ENCODE data around the gene UBR1. TPM values are rescaled to one million over a fixed set of nuclear protein-coding genes. Genes with fewer than 3 reads are reported as not detected.
"Not testable (repeated sequence)": the region's sequence is repeated elsewhere in the genome, so short reads cannot be mapped to it uniquely, and the experiment has no call there.

Gene UBR1
- total RNA-seq, 4 donors from 2014 or later, result 20.2 to 31.3 (median 22.5) TPM

- DNase-seq (no peak), ATAC-seq (no peak)
- intact Hi-C loops (cut with DNase I; ENCODE audit: low total_unique reads), result no loop called here
- no peak overlapping the region for H3K4me3 ChIP-seq
- in situ Hi-C loops (cut with MboI; ENCODE audit: low sequenced_read_pairs in 4 of 4), result no loop called here
- no peaks in the 10 kb centered on the region for H3K27me3 ChIP-seq
- peaks cover 11 to 79% of the 10 kb centered on the region in 2 donors for H3K36me3 ChIP-seq
- TF ChIP-seq CTCF (IDR thresholded peaks at IDR 0.05 in 4 of 5, conservative IDR thresholded peaks at IDR 0.05 in 1 of 5) (no peak), POLR2A (IDR thresholded peaks at IDR 0.05) (no peak)
- H3K27ac ChIP-seq, result no peak overlapping the region
- H3K9me3 ChIP-seq, result no peaks in the 10 kb centered on the region
- no peaks in the 10 kb centered on the region for H3K4me1 ChIP-seq
Measured at GRCh38 chr15:42971830-42972229, 134.0 kb downstream of the UBR1 start.

GRCh38 chr15:42964476-42964875, 141.4 kb downstream of the UBR1 start:
- no peaks in the 10 kb centered on the region for H3K27me3 ChIP-seq
- DNase-seq (no peak), ATAC-seq (no peak)
- intact Hi-C loops (cut with DNase I; ENCODE audit: low total_unique reads) (no loop called here), in situ Hi-C loops (cut with MboI; ENCODE audit: low sequenced_read_pairs in 4 of 4) (no loop called here)
- H3K27ac ChIP-seq, result no peak overlapping the region
- peaks cover 0 to 82% of the 10 kb centered on the region in 2 donors for H3K36me3 ChIP-seq
- no peaks in the 10 kb centered on the region for H3K4me1 ChIP-seq
- H3K9me3 ChIP-seq, result no peaks in the 10 kb centered on the region
- no peak for TF ChIP-seq CTCF (IDR thresholded peaks at IDR 0.05 in 4 of 5, conservative IDR thresholded peaks at IDR 0.05 in 1 of 5)
- TF ChIP-seq POLR2A (IDR thresholded peaks at IDR 0.05), result no peak
- no peak overlapping the region for H3K4me3 ChIP-seq

GRCh38 chr15:42955518-42955917, 150.3 kb downstream of the UBR1 start:
- H3K36me3 ChIP-seq, result peaks cover 0 to 88% of the 10 kb centered on the region in 2 donors
- TF ChIP-seq CTCF (IDR thresholded peaks at IDR 0.05 in 4 of 5, conservative IDR thresholded peaks at IDR 0.05 in 1 of 5) (no peak), POLR2A (IDR thresholded peaks at IDR 0.05) (no peak)
- H3K4me1 ChIP-seq, result peaks cover 0 to 4% of the 10 kb centered on the region in 2 donors
- no peak overlapping the region for H3K27ac ChIP-seq
- ATAC-seq (no peak), DNase-seq (no peak)
- intact Hi-C loops (cut with DNase I; ENCODE audit: low total_unique reads) (no loop called here), in situ Hi-C loops (cut with MboI; ENCODE audit: low sequenced_read_pairs in 4 of 4) (no loop called here)
- H3K27me3 ChIP-seq, result no peaks in the 10 kb centered on the region
- H3K4me3 ChIP-seq, result no peak overlapping the region
- H3K9me3 ChIP-seq, result no peaks in the 10 kb centered on the region

- peaks cover 0 to 4% of the 10 kb centered on the region in 2 donors for H3K4me1 ChIP-seq
- DNase-seq (no peak), ATAC-seq (no peak)
- H3K27me3 ChIP-seq, result no peaks in the 10 kb centered on the region
- H3K4me3 ChIP-seq, result no peak overlapping the region
- in situ Hi-C loops (cut with MboI; ENCODE audit: low sequenced_read_pairs in 4 of 4), result no loop called here
- peaks cover 0 to 88% of the 10 kb centered on the region in 2 donors for H3K36me3 ChIP-seq
- H3K9me3 ChIP-seq, result no peaks in the 10 kb centered on the region
- H3K27ac ChIP-seq, result no peak overlapping the region
- TF ChIP-seq POLR2A (IDR thresholded peaks at IDR 0.05) (no peak), CTCF (IDR thresholded peaks at IDR 0.05 in 4 of 5, conservative IDR thresholded peaks at IDR 0.05 in 1 of 5) (no peak)
- intact Hi-C loops (cut with DNase I; ENCODE audit: low total_unique reads), result no loop called here
Measured at GRCh38 chr15:42954291-42954690, 151.5 kb downstream of the UBR1 start.

- in situ Hi-C loops (cut with MboI; ENCODE audit: low sequenced_read_pairs in 4 of 4); H3K9me3 ChIP-seq; DNase-seq; H3K4me1 ChIP-seq; ATAC-seq; H3K4me3 ChIP-seq; H3K27ac ChIP-seq; intact Hi-C loops (cut with DNase I; ENCODE audit: low total_unique reads); H3K27me3 ChIP-seq: not testable (repeated sequence)
- H3K36me3 ChIP-seq, result peaks cover 0 to 72% of the 10 kb centered on the region in 2 donors
Measured at GRCh38 chr15:42948898-42949297, 156.9 kb downstream of the UBR1 start.

Measured in gastrocnemius medialis (tissue), 4 donors.